Measurements from ENCODE around the gene CRYZL1. TPM values are rescaled to one million over a fixed set of nuclear protein-coding genes. Genes with fewer than 3 reads are reported as not detected.

CRYZL1 gene
- total and polyA plus RNA-seq, 5 donors from 2014 or later = 27.2 to 35.7 (median 31.5) TPM

DNA sequence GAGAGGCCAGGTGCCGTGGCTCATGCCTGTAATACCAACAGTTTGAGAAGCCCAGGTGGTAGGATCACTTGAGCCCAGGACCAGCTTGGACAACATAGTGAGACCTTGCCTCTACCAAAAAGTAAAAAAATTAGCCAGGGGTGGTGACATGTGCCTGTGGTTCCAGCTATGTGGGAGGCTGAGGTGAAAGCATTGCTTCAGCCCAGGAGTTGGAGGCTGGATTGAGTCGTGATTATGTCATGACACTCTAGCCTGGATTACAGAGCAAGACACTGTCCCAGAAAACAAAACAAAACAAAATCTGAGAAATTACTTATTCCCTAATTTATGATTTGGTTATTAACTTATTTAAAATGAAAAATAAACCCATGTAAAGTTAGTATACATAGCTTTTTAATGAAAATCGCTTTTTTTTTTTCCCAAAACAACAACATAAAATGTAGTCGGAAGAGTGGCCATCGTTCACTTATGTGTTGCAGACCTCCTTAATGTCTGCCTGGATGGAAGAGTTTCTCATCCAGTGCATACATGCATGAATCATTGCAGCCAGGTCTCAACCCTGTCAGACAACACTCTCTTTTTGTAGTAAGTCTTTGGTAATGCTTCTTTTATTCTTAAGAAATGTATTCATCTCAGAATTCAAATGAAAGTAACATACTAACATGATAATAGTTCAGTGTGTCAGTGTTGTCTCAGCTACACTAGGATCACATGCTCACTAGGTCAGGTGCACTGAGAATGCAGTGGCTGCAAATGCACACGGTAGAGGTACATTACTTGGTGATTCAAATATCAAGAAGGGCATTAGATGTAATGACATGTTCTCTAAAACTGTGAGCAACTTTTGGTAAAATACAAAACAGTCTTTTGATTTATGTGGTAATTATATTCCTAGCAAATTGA is 28.8 kb upstream of the CRYZL1 start:
- H3K4me1 Mint-ChIP-seq = no peaks in the 10 kb centered on the region
- Histone ChIP-seq H3K4me1 (ENCODE audit: control insufficient read depth, insufficient read depth, low read length, poor library complexity, severe bottlenecking) (no peaks in the 10 kb centered on the region), H3K36me3 (ENCODE audit: control insufficient read depth, insufficient read depth, low read length) (no peaks in the 10 kb centered on the region), H3K4me3 (ENCODE audit: low read depth, low read length) (no peak overlapping the region), H3K27ac (ENCODE audit: insufficient read depth, low read length, poor library complexity, severe bottlenecking) (no peak overlapping the region), H3K9me3 (ENCODE audit: control insufficient read depth in 2 of 2, low read length in 2 of 2) (no peaks in the 10 kb centered on the region), H3K27me3 (ENCODE audit: control insufficient read depth, insufficient read depth, low read length) (no peaks in the 10 kb centered on the region)
- no peaks in the 10 kb centered on the region for H3K36me3 Mint-ChIP-seq
- no peak overlapping the region for H3K4me3 Mint-ChIP-seq
- no peaks in the 10 kb centered on the region for H3K9me3 Mint-ChIP-seq
- DNase-seq (no peak), ATAC-seq (ENCODE audit: low read depth in 2 of 2) (no peak)
- peaks cover 25% of the 10 kb centered on the region for H3K27me3 Mint-ChIP-seq
- H3K27ac Mint-ChIP-seq = no peak overlapping the region

DNA sequence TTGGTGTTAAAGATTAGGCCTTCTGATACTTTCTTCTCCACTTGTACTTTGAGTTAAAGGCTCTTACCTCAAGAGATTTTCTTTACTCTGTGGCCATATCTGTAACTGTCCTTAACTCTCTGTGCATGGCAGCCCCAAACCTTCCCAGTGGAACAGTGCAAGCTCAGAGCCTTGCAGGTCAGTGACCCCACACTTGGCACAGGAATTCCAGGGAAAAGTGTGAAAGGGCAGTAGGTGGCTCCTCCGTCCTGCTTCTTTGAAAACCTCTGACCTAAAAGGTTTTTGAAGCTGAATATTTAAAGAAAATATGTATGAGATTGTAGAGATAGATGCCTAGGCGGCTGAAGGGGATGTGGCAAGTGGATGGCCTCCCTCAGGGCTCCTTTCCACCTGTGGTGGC is 27.1 kb upstream of the CRYZL1 start:
- Histone ChIP-seq H3K4me1 (ENCODE audit: control insufficient read depth, insufficient read depth, low read length, poor library complexity, severe bottlenecking) (no peaks in the 10 kb centered on the region), H3K27ac (ENCODE audit: insufficient read depth, low read length, poor library complexity, severe bottlenecking) (no peak overlapping the region), H3K9me3 (ENCODE audit: control insufficient read depth in 2 of 2, low read length in 2 of 2) (no peaks in the 10 kb centered on the region), H3K27me3 (ENCODE audit: control insufficient read depth, insufficient read depth, low read length) (no peaks in the 10 kb centered on the region), H3K36me3 (ENCODE audit: control insufficient read depth, insufficient read depth, low read length) (no peaks in the 10 kb centered on the region), H3K4me3 (ENCODE audit: low read depth, low read length) (no peak overlapping the region)
- no peaks in the 10 kb centered on the region for H3K4me1 Mint-ChIP-seq
- no peaks in the 10 kb centered on the region for H3K36me3 Mint-ChIP-seq
- no peak overlapping the region for H3K27ac Mint-ChIP-seq
- DNase-seq (no peak), ATAC-seq (ENCODE audit: low read depth in 2 of 2) (no peak)
- peaks cover 25% of the 10 kb centered on the region for H3K27me3 Mint-ChIP-seq
- no peak overlapping the region for H3K4me3 Mint-ChIP-seq
- H3K9me3 Mint-ChIP-seq = no peaks in the 10 kb centered on the region

DNA sequence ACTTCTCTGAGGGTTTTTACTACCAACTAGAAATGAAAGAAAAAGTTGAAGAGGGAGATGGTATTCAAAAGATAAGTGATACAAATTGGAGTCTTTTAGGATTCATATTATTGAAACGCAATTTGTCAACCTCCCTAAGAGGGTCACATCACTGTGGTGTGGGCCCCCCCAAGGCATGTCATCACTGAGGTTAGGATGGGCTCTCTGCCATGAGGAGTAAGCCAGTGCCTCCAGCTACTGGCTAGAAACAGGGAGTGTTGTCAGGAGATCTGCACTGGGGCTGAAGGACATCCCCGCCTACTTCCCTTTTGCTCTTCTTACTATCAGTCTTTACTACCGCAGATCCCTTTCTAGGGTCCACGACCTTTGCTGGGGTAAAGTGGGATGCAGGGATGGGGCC is 26.6 kb upstream of the CRYZL1 start:
- Histone ChIP-seq H3K9me3 (ENCODE audit: control insufficient read depth in 2 of 2, low read length in 2 of 2) (no peaks in the 10 kb centered on the region), H3K36me3 (ENCODE audit: control insufficient read depth, insufficient read depth, low read length) (no peaks in the 10 kb centered on the region), H3K27ac (ENCODE audit: insufficient read depth, low read length, poor library complexity, severe bottlenecking) (no peak overlapping the region), H3K27me3 (ENCODE audit: control insufficient read depth, insufficient read depth, low read length) (no peaks in the 10 kb centered on the region), H3K4me1 (ENCODE audit: control insufficient read depth, insufficient read depth, low read length, poor library complexity, severe bottlenecking) (no peaks in the 10 kb centered on the region), H3K4me3 (ENCODE audit: low read depth, low read length) (no peak overlapping the region)
- ATAC-seq (ENCODE audit: low read depth in 2 of 2) (no peak), DNase-seq (no peak)
- H3K4me1 Mint-ChIP-seq = no peaks in the 10 kb centered on the region
- H3K27ac Mint-ChIP-seq = no peak overlapping the region
- no peaks in the 10 kb centered on the region for H3K36me3 Mint-ChIP-seq
- peaks cover 22% of the 10 kb centered on the region for H3K27me3 Mint-ChIP-seq
- H3K4me3 Mint-ChIP-seq = no peak overlapping the region
- no peaks in the 10 kb centered on the region for H3K9me3 Mint-ChIP-seq

DNA sequence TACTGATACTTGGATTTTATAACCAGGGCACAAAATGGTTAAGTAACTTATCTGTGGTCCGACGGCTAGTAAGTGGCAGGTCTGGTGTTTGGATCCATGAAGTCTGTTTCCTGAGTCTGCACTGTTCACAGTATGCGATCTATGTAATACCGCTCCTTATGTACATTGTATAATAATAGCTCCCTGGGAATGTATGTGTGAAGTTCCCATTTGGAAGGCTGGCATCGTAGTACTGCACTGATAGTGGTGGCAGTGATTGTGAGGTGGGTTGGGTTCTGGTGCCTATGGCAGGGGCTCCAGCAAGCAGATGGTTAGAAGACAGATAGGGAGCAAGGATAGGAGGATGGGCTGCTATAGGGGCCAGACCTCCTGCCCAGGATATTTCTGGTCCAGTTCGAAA is 26.1 kb upstream of the CRYZL1 start:
- Mint-ChIP-seq H3K4me3 (no peak overlapping the region), H3K27ac (no peak overlapping the region), H3K27me3 (peaks cover 18% of the 10 kb centered on the region), H3K4me1 (no peaks in the 10 kb centered on the region), H3K36me3 (no peaks in the 10 kb centered on the region), H3K9me3 (no peaks in the 10 kb centered on the region)
- H3K27me3 ChIP-seq (ENCODE audit: control insufficient read depth, insufficient read depth, low read length) = peaks cover under 1% of the 10 kb centered on the region
- no peak overlapping the region for H3K4me3 ChIP-seq (ENCODE audit: low read depth, low read length)
- DNase-seq = no peak
- H3K4me1 ChIP-seq (ENCODE audit: control insufficient read depth, insufficient read depth, low read length, poor library complexity, severe bottlenecking) = no peaks in the 10 kb centered on the region
- no peak for ATAC-seq (ENCODE audit: low read depth in 2 of 2)
- no peaks in the 10 kb centered on the region for H3K9me3 ChIP-seq (ENCODE audit: control insufficient read depth in 2 of 2, low read length in 2 of 2)
- H3K27ac ChIP-seq (ENCODE audit: insufficient read depth, low read length, poor library complexity, severe bottlenecking) = no peak overlapping the region
- no peaks in the 10 kb centered on the region for H3K36me3 ChIP-seq (ENCODE audit: control insufficient read depth, insufficient read depth, low read length)

DNA sequence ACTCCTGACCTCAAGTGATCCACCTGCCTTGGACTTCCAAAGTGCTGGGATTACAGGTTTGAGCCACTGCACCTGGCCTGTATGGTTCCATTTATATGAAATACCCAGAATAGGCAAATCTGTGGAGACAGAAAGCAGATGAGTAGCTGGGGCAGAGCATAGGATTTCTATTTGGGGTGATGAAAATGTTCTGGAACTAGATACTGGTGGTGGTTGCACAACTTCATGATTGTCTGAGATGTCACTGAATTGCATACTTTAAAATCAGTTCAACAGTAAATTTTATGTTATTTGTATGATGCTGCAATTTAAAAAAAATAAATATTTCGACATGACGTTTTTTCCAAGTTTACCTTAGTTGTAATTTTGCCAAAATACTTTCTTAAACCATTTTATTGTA is 24.6 kb upstream of the CRYZL1 start:
- no peak for DNase-seq

DNA sequence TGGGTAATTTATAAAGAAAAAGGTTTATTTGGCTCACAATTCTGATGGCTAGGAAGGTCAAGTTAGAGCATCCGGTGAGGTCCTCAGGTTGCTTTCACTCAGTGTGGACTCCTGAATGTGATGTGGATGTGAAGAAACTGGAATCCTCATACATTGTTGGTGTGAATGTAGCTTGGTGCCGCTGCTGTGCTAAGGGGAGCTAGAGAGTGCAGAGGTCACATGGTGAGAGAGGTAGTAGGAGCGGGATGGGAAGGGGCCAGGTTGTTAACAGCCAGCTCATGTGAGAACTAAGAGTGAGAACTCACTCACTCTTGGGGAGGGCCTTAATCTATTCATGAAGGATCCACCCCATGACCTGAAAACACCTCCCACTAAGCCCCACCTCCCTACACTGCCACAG is 22.6 kb upstream of the CRYZL1 start:
- no peak overlapping the region for H3K4me3 Mint-ChIP-seq
- H3K4me3 ChIP-seq (ENCODE audit: low read depth, low read length) = no peak overlapping the region
- no peaks in the 10 kb centered on the region for H3K9me3 ChIP-seq (ENCODE audit: control insufficient read depth in 2 of 2, low read length in 2 of 2)
- H3K4me1 Mint-ChIP-seq = no peaks in the 10 kb centered on the region
- H3K27me3 ChIP-seq (ENCODE audit: control insufficient read depth, insufficient read depth, low read length) = peaks cover 2% of the 10 kb centered on the region
- peaks cover 18% of the 10 kb centered on the region for H3K27me3 Mint-ChIP-seq
- no peak for DNase-seq
- no peaks in the 10 kb centered on the region for H3K36me3 ChIP-seq (ENCODE audit: control insufficient read depth, insufficient read depth, low read length)
- no peak for ATAC-seq (ENCODE audit: low read depth in 2 of 2)
- H3K9me3 Mint-ChIP-seq = peaks cover 0 to 5% (median 0%) of the 10 kb centered on the region in 7 donors
- H3K27ac Mint-ChIP-seq = no peak overlapping the region
- no peak overlapping the region for H3K27ac ChIP-seq (ENCODE audit: insufficient read depth, low read length, poor library complexity, severe bottlenecking)
- H3K36me3 Mint-ChIP-seq = no peaks in the 10 kb centered on the region
- no peaks in the 10 kb centered on the region for H3K4me1 ChIP-seq (ENCODE audit: control insufficient read depth, insufficient read depth, low read length, poor library complexity, severe bottlenecking)

More for the DNA sequence above, 24.6 kb upstream of the CRYZL1 start:
- Mint-ChIP-seq H3K36me3 (no peaks in the 10 kb centered on the region), H3K9me3 (peaks cover 0 to 5% (median 0%) of the 10 kb centered on the region in 7 donors), H3K27ac (no peak overlapping the region), H3K4me3 (no peak overlapping the region), H3K27me3 (peaks cover 18% of the 10 kb centered on the region), H3K4me1 (no peaks in the 10 kb centered on the region)
- H3K4me3 ChIP-seq (ENCODE audit: low read depth, low read length) = no peak overlapping the region
- H3K9me3 ChIP-seq (ENCODE audit: control insufficient read depth in 2 of 2, low read length in 2 of 2) = no peaks in the 10 kb centered on the region
- H3K27me3 ChIP-seq (ENCODE audit: control insufficient read depth, insufficient read depth, low read length) = peaks cover 2% of the 10 kb centered on the region
- no peaks in the 10 kb centered on the region for H3K4me1 ChIP-seq (ENCODE audit: control insufficient read depth, insufficient read depth, low read length, poor library complexity, severe bottlenecking)
- H3K27ac ChIP-seq (ENCODE audit: insufficient read depth, low read length, poor library complexity, severe bottlenecking) = no peak overlapping the region
- no peak for ATAC-seq (ENCODE audit: low read depth in 2 of 2)
- no peaks in the 10 kb centered on the region for H3K36me3 ChIP-seq (ENCODE audit: control insufficient read depth, insufficient read depth, low read length)

DNA sequence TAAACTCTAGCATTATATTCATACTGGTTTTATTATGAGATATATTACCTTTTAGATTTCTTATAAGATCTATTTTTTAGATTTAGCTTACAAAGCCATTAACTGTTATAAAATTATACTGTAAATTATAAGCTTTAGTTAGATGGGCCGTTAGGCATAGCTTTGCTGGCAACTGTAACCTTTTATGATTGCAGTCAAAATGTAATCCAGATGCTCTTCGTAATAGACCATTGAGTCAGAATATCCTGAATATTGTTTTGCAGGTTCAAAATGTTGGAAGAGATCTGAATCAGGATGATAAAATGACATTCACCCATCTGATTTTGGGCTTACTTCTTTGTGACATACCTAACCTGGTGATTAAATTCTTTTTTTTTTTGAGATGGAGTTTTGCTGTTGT is 21.7 kb upstream of the CRYZL1 start:
- Mint-ChIP-seq H3K36me3 (no peaks in the 10 kb centered on the region), H3K4me3 (no peak overlapping the region), H3K9me3 (peaks cover 0 to 5% (median 0%) of the 10 kb centered on the region in 7 donors)

DNA sequence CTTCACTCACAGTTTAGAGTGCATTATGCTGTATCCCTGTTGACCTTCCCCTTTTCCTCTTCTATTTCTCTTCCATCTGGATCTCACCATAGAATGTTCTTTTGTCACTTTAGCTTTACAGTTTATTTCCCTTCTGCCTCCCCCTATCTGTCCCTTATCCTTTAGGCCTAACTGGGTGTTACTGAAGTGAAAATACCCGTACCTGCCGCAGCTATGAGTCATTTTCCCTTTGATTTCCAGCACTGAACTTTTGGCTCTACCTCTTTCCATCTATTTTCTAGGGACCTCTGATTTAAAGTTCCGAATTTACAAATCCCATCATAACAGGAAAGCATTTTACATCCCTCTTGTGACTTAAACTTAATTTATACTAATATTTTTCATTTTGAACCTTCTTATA is 20.5 kb upstream of the CRYZL1 start:
- Histone ChIP-seq H3K36me3 (ENCODE audit: control insufficient read depth, insufficient read depth, low read length) (no peaks in the 10 kb centered on the region), H3K4me1 (ENCODE audit: control insufficient read depth, insufficient read depth, low read length, poor library complexity, severe bottlenecking) (no peaks in the 10 kb centered on the region), H3K27me3 (ENCODE audit: control insufficient read depth, insufficient read depth, low read length) (peaks cover 4% of the 10 kb centered on the region), H3K9me3 (ENCODE audit: control insufficient read depth in 2 of 2, low read length in 2 of 2) (no peaks in the 10 kb centered on the region), H3K4me3 (ENCODE audit: low read depth, low read length) (no peak overlapping the region), H3K27ac (ENCODE audit: insufficient read depth, low read length, poor library complexity, severe bottlenecking) (no peak overlapping the region)
- H3K36me3 Mint-ChIP-seq = no peaks in the 10 kb centered on the region
- ATAC-seq (ENCODE audit: low read depth in 2 of 2) = no peak
- peaks cover 0 to 5% (median 0%) of the 10 kb centered on the region in 7 donors for H3K9me3 Mint-ChIP-seq
- H3K4me3 Mint-ChIP-seq = no peak overlapping the region
- H3K27me3 Mint-ChIP-seq = peaks cover 17% of the 10 kb centered on the region
- no peaks in the 10 kb centered on the region for H3K4me1 Mint-ChIP-seq
- no peak overlapping the region for H3K27ac Mint-ChIP-seq
- no peak for DNase-seq

More for the DNA sequence above, 21.7 kb upstream of the CRYZL1 start:
- no peaks in the 10 kb centered on the region for H3K4me1 ChIP-seq (ENCODE audit: control insufficient read depth, insufficient read depth, low read length, poor library complexity, severe bottlenecking)
- H3K27me3 Mint-ChIP-seq = peaks cover 23% of the 10 kb centered on the region
- H3K4me1 Mint-ChIP-seq = no peaks in the 10 kb centered on the region
- peaks cover 2% of the 10 kb centered on the region for H3K27me3 ChIP-seq (ENCODE audit: control insufficient read depth, insufficient read depth, low read length)
- H3K27ac ChIP-seq (ENCODE audit: insufficient read depth, low read length, poor library complexity, severe bottlenecking) = no peak overlapping the region
- H3K9me3 ChIP-seq (ENCODE audit: control insufficient read depth in 2 of 2, low read length in 2 of 2) = no peaks in the 10 kb centered on the region
- no peaks in the 10 kb centered on the region for H3K36me3 ChIP-seq (ENCODE audit: control insufficient read depth, insufficient read depth, low read length)
- H3K4me3 ChIP-seq (ENCODE audit: low read depth, low read length) = no peak overlapping the region
- no peak overlapping the region for H3K27ac Mint-ChIP-seq
- ATAC-seq (ENCODE audit: low read depth in 2 of 2) = no peak
- no peak for DNase-seq

All from CD4-positive, CD25-positive, alpha-beta regulatory T cell (primary cell).